CD4-positive, alpha-beta T cell treated with Interferon alpha-2 for 1 hour (primary cell): ENCODE results near the gene SLC8A3.

Experiments
- DNase-seq, 2 donors: peaks; one replicate each; pipeline ENCODE4 v3.0.0-alpha.2; 2020 to 2022

Gene SLC8A3

GRCh38 chr14:70019695-70020094 is 169.1 kb downstream of the SLC8A3 start:
- no peak for DNase-seq

GRCh38 chr14:70018713-70019211 is 170.0 kb downstream of the SLC8A3 start:
- peak in 1 of 2 donors; percentile 4 for DNase-seq

- no peak for DNase-seq
Measured at GRCh38 chr14:70018230-70018629, 170.5 kb downstream of the SLC8A3 start.

- DNase-seq = no peak
Measured at GRCh38 chr14:70014406-70015095, 174.2 kb downstream of the SLC8A3 start.

- peak in 1 of 2 donors; percentile 9 for DNase-seq
Measured at GRCh38 chr14:70013271-70013873, 175.4 kb downstream of the SLC8A3 start.

GRCh38 chr14:70011708-70012107 is 177.0 kb downstream of the SLC8A3 start:
- no peak for DNase-seq

- DNase-seq = no peak
Measured at GRCh38 chr14:70011098-70011497, 177.7 kb downstream of the SLC8A3 start.

- DNase-seq = no peak
Measured at GRCh38 chr14:70009961-70010360, 178.8 kb downstream of the SLC8A3 start.

- no peak for DNase-seq
Measured at GRCh38 chr14:70008284-70009262, 180.2 kb downstream of the SLC8A3 start.

- DNase-seq = no peak
Measured at GRCh38 chr14:70006699-70007098, 182.1 kb downstream of the SLC8A3 start.

GRCh38 chr14:70005281-70005805 is 183.4 kb downstream of the SLC8A3 start:
- DNase-seq = no peak

- no peak for DNase-seq
Measured at GRCh38 chr14:70004791-70005190, 184.0 kb downstream of the SLC8A3 start.

- no peak for DNase-seq
Measured at GRCh38 chr14:70002589-70003346, 186.0 kb downstream of the SLC8A3 start.

- no peak for DNase-seq
Measured at GRCh38 chr14:70000601-70001000, 188.2 kb downstream of the SLC8A3 start.

GRCh38 chr14:69999261-69999674 is 189.5 kb downstream of the SLC8A3 start:
- no peak for DNase-seq

- no peak for DNase-seq
Measured at GRCh38 chr14:69997849-69998248, 190.9 kb downstream of the SLC8A3 start.

- DNase-seq = no peak
Measured at GRCh38 chr14:69996216-69996615, 192.5 kb downstream of the SLC8A3 start.
